ENCODE measurements around the gene TRAF3. TPM values are rescaled to one million over a fixed set of nuclear protein-coding genes. Genes with fewer than 3 reads are reported as not detected.

TRAF3 gene
- total and polyA plus RNA-seq, 4 donors, result 2.1 to 12.0 (median 5.2) TPM

GRCh38 chr14:102849526-102850379 lies 72.5 kb downstream of the TRAF3 start:
- 11% methylated on average over 6 of the region's 6 CpGs for WGBS
- Histone ChIP-seq H3K9me3 (ENCODE audit: control insufficient read depth in 4 of 4, low read length in 3 of 4) (no peaks in the 10 kb centered on the region), H3K27me3 (ENCODE audit: control insufficient read depth in 4 of 4, insufficient read depth in 4 of 4, low read length in 3 of 4) (no peaks in the 10 kb centered on the region), H3K4me1 (ENCODE audit: control insufficient read depth in 4 of 4, insufficient read depth in 4 of 4, low read length in 3 of 4) (peaks cover 5 to 14% (median 11%) of the 10 kb centered on the region in 4 donors), H3K36me3 (ENCODE audit: control insufficient read depth in 4 of 4, insufficient read depth in 3 of 4, low read depth in 1 of 4, low read length in 3 of 4) (peaks cover 0 to 2% (median 0%) of the 10 kb centered on the region in 4 donors), H3K27ac (ENCODE audit: low read depth in 1 of 2, low read length in 2 of 2) (no peak overlapping the region), H3K4me3 (ENCODE audit: low read depth in 1 of 3, low read length in 3 of 3) (no peak overlapping the region), H3K9ac (ENCODE audit: low read depth in 1 of 2, low read length in 2 of 2) (no peak overlapping the region)
- no peak for DNase-seq (ENCODE audit: low spot score)
- peak in 1 of 2 donors; percentile 11 for TF ChIP-seq GABPA (IDR thresholded peaks at IDR 0.05 in 1 of 2, conservative IDR thresholded peaks at IDR 0.05 in 1 of 2)
- no peak for TF ChIP-seq FOXA2 (IDR thresholded peaks at IDR 0.05)
- TF ChIP-seq RXRA (IDR thresholded peaks at IDR 0.05), result peak; percentile 59 to 88
- peak; percentile 82 to 90 for TF ChIP-seq HNF4A (conservative IDR thresholded peaks at IDR 0.05)
- TF ChIP-seq RAD21 (IDR thresholded peaks at IDR 0.05), result peak; percentile 54 to 63
- peak; percentile 61 for TF ChIP-seq SP1 (IDR thresholded peaks at IDR 0.05)
- TF ChIP-seq ATF3 (IDR thresholded peaks at IDR 0.05), result no peak
- TF ChIP-seq JUND (IDR thresholded peaks at IDR 0.05), result peak in 1 of 2 donors; percentile 51
- peak; percentile 59 for TF ChIP-seq MAX (IDR thresholded peaks at IDR 0.05)
- TF ChIP-seq FOXA1 (IDR thresholded peaks at IDR 0.05), result no peak
- TF ChIP-seq CTCF (IDR thresholded peaks at IDR 0.05; ENCODE audit: low read depth, low read length, missing input control), result no peak
- peak; percentile 69 for TF ChIP-seq NR2F2 (IDR thresholded peaks at IDR 0.05)
- TF ChIP-seq REST (IDR thresholded peaks at IDR 0.05), result peak; percentile 28
- TF ChIP-seq HNF4G (IDR thresholded peaks at IDR 0.05), result peak; percentile 48
- peak; percentile 43 for TF ChIP-seq YY1 (IDR thresholded peaks at IDR 0.05)
- TF ChIP-seq EGR1 (IDR thresholded peaks at IDR 0.05; ENCODE audit: low read depth in 2 of 2), result peak in 1 of 2 donors; percentile 38
- TF ChIP-seq ZBTB33 (IDR thresholded peaks at IDR 0.05), result peak; percentile 32
- no peak for TF ChIP-seq TAF1 (conservative IDR thresholded peaks at IDR 0.05)

Measured in liver (tissue), 9 donors.